Epidermal melanocyte (primary cell): ENCODE results near the gene FLT3.
"Not testable (repeated sequence)": the region's sequence is repeated elsewhere in the genome, so short reads cannot be mapped to it uniquely, and the experiment has no call there.

Source experiments
- DNase-seq: peaks from one replicate; pipeline ENCODE4 v3.0.0; 2011; ENCODE audit warnings: low spot score; ENCODE audit not compliant: insufficient read length

The FLT3 gene

DNA sequence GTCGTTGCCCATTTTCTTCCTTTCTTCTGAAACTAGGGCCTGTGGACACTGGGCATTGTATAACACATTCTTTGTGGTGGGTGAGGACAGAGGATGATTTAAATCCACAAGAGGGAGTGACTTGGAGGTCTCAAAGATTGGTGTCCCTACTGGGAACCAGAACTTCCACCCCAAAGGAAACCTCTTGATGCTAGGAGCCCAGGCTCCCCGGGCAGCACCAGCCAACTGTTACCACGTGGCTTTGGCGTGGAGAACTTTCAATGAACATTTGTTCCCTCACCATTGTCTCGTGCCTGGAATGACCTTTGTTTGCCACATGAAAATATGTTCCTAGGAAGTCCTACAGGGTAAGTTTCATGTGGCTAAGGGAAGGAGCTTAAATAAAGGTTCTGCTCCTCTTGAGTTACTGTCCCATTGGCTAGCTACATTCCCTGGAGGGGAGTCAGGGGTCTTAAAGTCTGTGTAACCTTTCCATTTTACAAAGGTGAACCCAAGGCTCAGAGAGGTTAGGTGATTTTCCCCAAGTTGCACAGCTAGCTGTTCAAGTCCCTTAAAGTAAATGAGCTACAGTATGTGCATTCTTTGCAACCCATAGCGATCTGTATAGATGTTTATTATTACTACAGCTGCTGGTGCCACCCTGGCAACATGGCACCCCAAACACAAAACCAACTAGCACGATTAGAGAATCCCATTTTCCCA, 126.3 kb downstream of the FLT3 start:
- DNase-seq = peak; percentile 17

DNA sequence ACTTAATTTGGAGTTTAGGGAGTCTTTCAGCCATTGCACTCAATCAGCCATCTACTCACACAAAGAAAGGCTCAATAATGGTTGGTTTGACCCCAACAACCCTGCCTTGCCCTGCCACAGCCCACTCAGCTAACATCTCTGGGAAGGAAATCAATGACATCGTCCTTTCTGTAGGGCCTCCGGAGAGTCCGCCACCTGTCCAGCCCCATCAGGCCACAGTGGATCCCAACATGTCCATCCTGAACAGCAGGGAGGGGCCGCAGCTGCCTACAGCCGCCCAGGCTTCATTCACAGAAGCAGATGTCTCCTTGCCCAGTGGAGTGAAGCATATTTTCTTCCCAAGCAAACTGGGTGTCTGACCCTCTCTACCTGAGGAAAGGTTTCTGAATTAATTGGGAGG, 127.1 kb downstream of the FLT3 start:
- no peak for DNase-seq

DNA sequence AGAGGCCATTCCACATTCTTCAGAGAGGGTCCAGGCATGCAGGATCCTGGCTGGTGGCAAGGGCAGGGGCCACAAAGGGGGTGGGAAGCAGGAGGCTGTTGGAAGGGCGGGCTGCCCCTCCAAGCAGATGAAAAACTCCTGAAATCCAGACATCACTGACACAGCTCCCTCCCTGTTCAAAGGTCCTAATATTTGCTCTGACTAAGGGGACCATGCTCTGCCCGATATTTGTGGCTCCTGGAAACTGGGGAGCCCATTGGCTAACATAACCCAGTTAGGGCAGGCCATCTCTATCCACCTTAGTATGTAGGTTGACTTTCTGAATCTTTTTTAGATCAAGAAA, 127.9 kb downstream of the FLT3 start:
- DNase-seq = no peak

DNA sequence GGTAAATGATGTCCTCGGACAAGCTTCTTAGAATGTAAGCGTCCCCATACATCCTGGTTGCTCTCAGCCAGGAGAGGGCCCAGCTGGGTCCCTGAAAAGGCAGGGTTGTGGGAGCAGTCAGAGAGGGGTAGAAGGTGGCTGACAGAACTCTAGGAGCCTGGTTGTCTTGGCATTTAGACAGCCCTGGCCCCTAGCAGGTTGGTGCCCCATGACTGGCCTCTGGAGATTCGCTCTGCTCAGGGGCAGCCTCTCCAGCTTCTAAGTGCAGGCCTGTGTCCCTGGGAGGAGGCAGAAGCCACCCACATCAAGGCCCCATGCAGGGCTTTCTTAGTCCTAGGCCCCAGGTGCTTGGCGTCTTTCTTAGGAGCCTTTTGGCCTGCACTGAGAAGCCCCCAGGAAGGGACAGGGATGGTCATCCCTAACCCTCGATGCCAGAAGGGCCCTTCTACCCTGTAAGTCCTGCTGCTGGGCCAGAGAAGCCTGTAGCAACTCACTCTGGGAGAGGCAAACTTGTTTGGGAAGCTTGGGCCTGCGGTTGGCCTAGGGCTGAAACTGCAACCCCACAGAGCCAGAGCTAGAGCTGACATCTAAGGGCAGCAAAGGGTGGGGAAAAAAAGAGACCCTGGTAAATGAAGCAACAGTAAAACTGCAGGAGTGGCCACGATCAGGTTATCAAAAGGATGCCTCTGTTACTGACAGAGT, 128.4 kb downstream of the FLT3 start:
- DNase-seq = peak; percentile 17

DNA sequence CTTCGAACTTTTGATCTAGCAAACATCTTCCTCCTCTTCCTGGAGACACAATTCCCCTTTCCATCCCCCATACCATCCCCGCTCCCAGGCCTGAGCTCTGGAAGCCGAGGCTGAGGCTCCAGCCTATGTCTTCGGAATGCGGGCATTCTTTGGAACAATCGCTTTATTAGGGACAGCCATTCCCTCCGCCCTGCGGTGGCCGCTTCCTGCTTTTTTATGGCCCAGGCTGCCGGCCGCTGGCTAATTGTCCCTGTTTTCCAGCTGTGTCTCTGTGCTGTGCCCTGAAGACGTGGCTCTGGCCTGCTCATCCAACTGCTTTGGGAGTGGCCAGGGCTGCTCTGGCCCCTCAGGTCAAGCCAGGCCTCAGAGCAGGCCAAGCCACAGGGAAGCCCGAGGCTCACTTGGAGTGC, 129.1 kb downstream of the FLT3 start:
- DNase-seq = no peak

DNA sequence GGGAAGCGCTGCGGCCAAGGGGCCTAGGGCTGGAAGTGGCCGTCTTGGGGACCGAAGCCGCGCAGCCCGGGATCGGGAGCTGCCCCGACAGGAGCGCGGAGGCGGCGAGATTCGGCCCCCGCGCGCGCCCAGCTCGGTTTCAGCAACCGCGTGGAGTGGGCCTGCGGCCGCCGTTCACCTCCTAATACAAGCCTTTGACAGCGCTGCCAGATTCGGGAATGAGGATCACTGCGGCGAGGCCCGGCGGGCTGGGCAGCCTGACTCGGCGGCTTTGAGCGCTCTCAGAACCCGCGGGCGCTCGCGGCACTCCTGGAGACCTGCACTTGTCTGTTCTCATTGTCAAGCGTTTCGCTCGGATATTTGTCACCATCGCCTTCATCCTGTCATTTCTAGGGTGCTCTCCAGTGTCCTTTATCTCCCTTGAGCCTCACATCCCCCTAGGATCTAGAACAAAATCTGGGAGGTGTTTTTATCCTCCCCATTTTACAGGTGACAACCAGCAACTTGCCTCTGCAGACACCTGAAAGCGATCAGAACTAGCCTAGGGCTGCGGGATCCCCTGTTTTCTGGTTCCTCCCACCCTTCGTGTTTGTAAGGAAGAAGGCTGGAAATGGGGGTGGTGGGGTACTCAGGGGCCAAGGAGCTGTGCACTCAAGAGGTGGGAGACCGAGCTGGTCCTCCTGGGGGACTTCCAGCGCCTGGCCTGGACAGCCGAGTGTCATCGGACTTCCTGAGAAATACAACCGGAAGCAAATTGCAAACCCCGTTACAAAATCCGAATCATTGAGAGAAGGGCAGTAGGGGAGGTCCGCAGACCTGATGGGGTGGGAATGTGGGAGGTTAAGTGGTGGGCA, 129.8 kb downstream of the FLT3 start:
- DNase-seq = no peak

DNA sequence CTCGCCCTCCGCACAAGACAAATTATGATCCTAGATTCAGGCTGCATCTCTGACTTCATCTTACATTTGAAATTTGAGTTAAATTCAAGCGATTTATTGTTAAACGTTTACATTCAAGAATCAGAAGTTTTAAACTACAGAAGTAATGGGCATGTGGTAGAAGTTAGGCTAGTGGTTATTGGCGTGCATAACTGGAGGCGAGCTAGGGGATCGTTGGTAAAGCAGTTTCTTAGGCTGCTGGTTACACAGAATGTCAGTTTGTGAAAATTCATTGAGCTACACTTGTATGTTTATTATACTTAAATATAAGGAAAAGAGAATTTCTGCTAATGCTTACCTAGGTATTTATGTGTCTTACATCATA, 130.5 kb downstream of the FLT3 start:
- no peak for DNase-seq

DNA sequence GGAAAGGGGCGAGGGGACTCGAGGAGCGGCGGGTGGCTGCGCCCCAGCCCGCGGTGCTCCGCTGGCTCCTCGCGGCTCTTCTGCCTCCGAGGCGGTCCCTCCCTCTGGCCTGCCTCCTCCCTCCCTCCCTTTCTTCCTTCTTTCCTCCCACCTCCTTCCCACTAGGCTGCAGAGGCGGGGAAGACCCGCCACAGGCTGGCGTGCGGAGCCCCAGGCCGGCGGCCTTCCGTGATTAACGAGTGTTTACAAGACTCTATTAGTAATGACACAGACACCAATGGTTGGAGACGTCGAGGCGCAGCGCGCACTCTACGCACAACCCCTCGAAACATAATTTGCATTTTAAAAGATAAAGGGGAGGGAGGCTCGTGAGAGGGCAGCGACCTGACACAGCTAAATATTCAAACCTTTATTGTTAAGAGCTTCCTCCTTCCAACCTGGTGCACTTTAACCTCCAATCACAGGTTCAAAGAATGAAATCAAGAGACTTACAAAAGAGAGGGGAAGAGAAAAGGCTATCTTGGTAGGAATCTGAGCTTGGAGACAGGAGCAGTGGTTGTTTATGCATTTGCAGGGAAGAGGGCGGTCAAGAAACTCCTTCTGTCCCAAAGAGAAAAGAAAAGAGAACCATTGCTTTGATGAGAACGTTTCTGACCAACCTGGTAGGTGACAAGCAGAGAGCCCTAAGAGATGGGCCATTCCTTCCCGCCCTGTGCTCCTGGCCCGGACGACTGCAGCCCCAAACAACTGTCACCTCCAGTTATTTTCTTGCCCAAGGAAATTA, 131.1 kb downstream of the FLT3 start, which contains the start of gene CDX2:
TSS of gene CDX2 (minus strand) at position 234 of the 784 bp plus-strand sequence. CDS start 309 bp downstream, outside the sequence.
- DNase-seq = no peak

DNA sequence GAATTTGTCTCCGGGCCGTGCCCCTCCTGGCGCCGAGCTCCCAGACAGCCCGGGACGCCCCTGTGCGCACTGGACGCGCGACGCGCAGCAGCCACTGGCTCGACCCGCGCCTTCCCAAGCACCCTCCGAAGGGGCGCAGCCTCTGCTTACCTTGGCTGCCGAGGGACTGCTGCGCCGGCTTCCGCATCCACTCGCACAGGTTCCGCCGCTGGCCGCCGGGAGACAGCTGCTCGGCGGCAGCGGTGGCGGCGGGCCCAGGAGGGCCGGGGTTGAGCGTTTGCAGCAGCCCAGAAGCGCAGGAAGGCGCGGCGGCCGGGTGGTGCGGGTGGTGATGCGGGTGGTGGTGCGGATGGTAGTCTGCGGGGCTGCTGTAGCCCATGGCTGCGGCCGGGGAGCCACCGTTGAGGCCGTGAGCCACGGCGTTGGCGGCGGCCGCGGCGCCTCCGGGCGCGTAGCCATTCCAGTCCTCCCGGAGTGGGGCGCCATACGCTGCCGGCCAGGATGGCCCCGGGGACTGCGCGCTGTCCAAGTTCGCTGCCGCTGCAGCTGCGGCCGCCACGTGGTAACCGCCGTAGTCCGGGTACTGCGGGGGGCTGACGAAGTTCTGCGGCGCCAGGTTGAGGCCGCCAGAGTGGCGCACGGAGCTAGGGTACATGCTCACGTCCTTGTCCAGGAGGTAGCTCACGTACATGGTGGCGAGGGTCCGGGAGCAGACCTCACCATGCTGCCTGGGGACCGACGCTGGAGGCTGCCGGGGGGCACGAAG, 131.9 kb downstream of the FLT3 start:
- no peak for DNase-seq

DNA sequence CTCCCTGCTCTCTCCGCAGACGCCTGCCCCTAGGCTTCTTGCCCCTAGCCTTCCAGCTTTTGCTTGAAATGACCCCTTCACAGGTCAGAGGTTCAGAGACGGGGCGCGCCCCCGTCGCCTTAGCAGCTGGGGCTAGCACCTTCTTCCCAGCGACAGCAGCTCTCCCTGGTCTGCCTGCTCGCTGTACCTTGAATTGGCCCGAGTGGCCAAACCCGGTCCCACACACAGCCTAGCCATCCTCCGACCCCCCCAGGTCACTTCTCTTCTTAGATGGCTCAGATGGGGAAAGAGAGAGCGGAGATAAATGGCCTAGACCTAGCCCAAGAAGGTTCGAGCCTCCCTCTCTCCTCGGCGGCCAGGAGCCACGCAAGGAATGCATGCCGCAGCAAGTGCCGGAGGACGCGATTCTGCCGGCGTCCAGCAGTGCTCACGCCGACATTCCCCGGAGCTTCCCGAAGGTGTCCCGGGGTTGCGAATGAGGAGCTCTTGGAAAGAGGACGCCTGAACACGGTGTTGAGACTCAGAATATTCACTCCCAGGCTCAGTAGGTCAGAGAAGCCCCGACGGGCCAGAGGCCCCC, 132.6 kb downstream of the FLT3 start:
- DNase-seq = no peak

DNA sequence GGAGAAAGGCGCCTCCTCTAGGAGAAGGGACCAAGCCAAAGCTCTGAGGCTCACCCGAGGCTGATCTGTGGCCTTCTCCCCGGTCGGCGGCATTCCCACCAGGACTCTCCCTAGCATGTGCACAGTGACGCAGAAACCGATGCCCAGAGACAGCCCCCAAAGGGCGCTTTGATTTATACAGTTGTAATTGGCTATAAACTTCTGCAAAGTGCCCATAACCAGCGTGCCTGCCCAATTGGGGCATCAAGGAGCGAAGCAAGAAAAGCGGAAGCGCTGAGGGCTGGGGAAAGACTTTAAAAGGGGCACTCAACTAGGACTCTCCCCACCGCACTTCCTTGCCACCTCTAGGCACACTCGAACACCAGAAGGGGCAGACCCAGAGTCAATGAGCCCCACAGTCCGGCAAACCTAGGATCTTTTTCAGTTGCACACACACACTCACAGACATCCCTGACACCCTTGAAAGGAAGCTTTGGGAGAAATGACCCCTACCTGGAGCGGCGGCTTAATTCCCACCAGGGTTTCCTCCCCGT, 133.1 kb downstream of the FLT3 start:
- DNase-seq = no peak

DNA sequence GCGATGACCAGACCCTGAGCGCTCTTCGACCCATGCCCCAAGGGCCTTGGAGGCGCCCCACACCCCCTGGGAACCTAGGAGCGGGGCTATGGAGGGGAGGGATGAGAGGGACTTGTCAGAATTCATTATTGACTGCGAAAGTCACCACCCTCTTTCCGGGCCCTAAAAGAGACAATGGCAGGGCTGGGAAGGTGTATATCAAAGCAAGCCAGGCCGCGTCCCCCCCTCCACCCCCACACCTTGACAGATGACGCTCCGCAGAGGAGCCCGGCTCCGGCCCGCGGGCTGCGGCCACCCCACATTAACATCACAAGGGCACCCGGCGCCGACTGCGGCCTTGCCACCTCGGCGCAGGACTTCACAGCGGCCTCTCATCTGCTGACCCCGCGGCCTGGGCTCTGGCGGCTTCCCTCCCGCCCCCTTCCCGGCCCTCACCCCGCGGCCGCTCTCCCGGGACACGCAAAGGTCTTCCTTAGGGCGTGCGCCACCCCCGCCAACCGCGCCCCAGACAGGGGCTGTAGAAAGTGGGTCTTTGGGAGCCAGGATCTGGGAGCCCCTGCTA, 133.7 kb downstream of the FLT3 start:
- no peak for DNase-seq

DNA sequence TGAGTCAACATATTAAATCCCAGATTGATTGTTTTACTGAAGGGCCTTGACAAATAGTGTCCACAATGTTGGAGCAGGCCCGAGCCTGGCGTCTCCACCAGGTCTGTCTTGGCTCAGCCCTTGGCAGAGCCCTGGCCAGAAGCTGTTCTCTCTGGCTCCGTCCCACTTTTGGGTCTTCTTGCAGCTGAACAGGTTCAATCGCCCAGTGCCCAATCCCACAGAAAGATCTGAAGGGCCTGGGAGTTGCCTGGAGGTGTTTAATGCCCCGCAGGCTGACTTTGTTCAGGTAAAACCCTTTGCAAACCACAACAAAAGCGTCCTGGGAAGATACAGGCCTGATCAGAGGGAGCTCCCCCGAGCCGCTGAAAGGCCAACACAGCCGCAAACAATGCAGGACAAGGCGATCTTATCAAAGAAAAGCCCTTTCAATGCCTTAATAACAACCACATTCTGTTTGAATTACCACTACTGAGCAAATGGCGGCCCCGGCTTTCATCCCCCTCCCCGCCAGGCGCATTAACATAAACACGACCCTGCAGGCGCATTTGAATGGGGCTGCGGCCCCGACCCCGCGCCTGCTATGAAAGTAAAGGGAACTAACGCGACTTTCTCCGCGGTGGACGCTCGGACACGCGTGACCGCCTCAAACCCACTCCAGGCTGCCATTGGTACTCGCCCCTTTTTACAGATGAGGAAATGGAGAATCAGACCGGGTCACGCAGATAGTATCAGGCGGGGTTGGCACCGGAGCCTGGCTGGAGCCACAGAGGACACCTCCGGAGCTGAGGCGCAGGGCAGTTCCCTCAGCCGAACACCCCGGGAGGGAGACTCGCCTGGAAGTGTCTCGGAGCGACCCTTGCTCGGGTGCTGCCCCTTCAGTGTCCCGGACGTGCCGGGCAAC, 134.4 kb downstream of the FLT3 start:
- no peak for DNase-seq

DNA sequence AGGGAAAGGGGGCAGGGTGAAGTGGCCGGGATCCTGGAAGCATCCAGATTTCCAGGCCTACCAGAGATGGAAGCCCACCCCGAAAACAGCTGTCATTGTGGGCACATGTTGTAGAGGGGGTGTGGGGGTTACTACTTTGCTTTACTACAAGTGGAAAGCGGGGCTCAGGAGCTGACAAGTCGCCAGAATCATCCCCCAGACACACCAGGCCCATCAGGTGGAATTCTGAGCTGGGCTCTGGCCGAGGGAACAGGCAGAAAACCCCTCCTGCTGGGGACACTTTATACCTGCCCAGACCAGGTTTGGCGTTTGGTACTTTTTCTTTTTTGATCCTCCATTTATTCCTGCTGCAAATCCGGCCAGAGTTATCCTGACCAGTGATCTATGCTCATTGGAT, 135.0 kb downstream of the FLT3 start:
- DNase-seq = no peak

DNA sequence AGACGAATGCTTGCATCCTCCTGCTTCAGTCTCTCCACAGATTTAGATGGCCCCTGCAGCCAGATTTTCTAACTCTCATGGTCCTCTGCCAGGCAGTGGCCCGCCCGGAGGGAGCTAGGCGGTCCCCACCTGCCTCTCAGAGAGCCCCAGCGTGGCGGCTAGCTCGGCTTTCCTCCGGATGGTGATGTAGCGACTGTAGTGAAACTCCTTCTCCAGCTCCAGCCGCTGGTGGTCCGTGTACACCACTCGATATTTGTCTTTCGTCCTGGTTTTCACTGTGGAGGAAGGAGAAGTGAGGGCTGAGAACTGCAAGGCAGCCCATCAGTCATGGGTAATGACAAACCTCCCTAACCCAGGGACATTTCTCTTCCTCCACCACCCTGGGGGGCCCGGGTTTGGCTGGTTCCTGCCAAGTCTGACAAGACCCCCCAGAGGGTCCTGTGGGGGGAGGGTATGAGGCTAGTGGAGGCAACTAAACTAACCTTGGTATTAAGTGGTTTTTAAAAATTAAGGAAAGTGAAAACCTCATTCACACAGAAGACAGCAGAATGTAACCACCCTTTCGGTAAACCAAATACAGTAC, 135.5 kb downstream of the FLT3 start:
- no peak for DNase-seq

DNA sequence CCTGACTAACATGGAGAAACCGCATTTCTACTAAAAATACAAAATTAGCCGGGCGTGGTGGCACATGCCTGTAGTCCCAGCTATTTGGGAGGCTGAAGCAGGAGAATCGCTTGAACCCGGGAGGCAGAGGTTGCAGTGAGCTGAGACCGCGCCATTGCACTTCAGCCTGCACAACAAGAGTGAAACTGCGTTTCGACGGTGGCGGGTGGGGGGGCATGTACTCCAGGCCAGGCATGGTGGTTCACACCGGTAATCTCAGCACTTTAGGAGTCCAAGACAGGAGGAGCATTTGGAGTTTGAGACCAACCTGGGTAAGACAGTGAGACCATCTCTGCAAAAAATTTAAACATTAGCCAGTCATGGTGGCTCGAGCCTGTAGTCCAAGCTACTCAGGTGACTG, 136.2 kb downstream of the FLT3 start:
- not testable (repeated sequence) for DNase-seq

DNA sequence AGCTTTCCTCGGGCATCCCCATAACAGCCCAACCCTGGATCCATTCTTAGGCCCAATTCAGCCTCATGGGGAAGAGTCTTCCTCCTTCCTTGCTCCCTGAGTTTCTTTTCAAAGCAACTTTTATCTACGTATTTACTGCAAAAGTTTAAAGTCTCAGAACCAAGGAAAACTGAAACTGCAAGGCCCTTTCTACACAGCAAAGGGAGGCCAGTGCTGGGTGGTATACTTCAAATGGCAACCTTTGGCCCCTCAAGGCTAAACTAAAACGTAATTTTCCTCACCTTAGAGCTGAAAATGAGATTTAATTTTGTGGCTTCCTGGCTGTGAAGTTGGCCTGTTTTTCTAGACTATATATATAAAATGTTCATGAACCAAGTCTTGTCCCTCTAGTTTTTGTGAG, 136.9 kb downstream of the FLT3 start:
- no peak for DNase-seq

DNA sequence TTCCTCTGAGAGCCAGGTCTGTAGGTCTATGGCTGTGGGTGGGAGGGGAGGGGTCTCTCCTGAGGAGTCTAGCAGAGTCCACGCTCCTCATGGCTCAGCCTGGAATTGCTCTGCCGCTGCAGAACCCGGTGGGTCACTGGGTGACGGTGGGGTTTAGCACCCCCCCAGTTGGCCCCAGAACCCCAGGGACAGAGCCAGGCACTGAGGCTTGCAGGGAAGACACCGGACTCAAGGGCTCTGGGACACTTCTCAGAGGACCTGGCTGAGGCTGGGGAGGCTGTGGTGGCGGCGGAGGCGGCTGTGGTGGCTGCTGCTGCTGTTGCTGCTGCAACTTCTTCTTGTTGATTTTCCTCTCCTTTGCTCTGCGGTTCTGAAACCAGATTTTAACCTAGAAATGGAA, 137.4 kb downstream of the FLT3 start:
- DNase-seq = no peak
